ENCODE measurements around the gene CLSTN2.

The CLSTN2 gene

DNA sequence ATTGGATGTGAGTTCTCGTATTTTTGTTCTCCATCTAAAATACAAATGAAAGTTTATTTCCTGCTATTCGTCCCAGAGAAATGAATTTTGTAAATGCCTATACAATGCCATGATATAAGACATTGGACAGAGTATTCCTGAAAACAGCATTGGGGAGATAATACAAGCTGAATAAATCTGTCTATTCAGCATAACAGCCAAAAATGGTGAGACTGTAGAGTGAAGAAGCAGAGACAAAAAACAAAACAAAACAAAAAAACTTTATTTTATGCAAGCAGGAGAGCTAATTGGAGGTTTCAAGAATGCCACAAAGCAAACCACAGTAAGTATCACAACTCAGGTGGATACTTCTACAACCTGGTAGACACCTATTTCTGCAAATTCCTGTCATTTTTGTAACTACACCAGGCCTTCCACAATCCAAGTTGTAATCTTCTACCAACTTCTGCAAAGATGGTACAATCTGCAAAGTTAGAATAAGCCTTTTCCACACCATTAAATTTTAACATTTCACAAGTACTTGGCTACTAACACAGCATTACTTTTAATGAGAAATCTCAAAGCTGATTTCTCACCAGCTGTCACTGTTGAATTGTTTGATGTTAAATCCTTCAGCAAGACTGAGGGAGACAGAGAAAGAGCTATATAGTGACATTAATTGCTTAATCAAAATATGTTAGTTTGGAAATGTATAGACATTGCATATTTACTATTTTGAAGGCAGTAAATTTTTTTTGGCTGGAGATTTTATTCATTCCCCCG, 163.1 kb downstream of the CLSTN2 start:
- DNase-seq = no peak

- no peak for DNase-seq
These were observed 165.5 kb downstream of the CLSTN2 start for GRCh38 chr3:140100479-140100878.

DNA sequence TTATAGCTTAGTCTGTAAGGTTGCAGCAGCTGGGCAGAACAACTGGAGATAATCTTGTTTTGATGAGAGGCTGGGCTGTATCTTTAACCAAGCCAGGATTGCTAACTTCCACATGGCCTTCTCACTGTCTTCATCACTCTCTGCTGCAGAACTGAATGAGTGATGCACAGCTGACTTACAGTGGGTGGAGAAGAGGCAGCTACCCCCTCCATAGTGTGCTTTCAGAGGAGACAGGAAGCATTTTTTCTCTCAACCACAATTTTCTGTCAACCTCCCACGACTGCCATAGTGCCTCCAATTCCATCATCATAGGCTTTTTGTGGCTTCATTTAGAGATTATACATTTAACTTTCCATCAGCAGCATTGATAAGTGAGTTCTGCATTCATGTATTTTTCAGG, 168.2 kb downstream of the CLSTN2 start:
- no peak for DNase-seq

DNA sequence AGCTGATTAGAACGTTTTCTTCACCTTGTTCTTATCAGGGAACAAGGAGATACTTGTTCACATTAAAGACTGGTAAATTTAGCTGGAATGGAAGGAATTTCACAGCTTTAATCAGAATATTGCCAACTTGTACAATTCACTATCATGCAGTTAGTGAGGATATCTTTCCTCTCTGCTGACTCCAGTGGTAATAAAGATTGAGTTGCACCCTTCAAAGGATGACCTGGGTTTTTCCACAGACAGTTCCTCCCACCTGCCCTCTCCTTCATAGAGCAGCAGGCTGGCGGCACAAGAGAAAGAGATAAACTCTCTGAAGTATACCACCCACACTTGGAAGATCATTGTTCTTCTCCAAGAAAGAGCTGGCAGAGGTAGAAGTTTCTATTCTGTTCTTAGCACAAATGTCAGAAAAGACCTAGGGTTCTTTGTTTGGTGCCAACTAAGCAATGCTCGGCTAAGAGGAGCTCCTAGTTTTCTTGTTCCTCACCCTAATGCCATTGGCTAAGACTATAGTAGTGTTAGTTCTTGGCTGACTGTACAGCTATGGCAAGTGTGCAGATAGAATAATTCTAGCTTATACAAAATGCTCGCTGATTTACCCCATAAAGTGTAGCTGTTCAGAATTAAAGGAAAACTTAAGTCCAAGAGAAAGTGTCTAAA, 169.1 kb downstream of the CLSTN2 start:
- no peak for DNase-seq

- no peak for DNase-seq
These were observed 179.2 kb downstream of the CLSTN2 start for GRCh38 chr3:140113996-140114788.

GRCh38 chr3:140114789-140115080, 179.8 kb downstream of the CLSTN2 start:
- no peak for DNase-seq

DNA sequence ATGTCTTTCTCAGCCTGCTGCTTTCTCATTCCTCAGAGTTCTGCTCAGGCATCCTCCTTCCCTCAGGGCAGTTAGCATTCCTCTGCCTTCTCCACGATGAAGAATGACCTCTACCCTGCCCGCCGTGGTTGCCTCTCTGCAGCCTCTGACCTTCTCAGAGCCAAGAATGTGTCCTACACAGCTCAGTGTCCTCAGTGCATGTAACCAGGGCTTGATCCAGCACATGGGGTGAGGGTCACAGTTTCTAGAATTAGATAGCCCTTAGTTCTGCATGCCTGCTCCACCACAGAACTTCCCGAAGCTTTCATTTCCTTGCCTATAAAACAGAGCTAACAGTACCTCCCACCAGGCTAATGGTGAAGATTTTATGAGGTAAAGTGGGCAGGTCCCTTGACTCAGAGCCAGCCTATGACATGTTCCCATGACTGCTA, 182.1 kb downstream of the CLSTN2 start:
- no peak for DNase-seq

GRCh38 chr3:140122183-140122582, 187.2 kb downstream of the CLSTN2 start:
- DNase-seq = no peak

DNA sequence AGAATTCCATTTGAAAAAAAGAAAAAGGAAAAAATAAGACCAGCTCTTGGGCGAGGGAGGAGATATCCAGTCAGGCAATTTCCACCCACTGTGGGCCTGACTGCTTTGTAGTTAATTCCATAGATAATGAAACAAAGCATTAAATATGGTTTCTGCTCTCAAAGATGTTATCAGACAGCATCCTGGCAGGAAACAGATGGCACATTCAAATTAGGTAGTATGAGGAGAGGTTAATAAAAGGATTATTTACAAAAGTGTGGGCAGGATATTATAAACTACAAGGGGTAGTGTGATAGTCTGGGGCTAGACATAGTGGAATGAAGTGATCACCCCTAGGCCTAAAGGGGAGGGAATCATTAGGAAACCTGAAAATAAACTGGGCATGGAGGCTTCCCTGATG, 193.2 kb downstream of the CLSTN2 start:
- no peak for DNase-seq

- DNase-seq = peak; percentile 23
These were observed 193.6 kb downstream of the CLSTN2 start for GRCh38 chr3:140128631-140129030.

DNA sequence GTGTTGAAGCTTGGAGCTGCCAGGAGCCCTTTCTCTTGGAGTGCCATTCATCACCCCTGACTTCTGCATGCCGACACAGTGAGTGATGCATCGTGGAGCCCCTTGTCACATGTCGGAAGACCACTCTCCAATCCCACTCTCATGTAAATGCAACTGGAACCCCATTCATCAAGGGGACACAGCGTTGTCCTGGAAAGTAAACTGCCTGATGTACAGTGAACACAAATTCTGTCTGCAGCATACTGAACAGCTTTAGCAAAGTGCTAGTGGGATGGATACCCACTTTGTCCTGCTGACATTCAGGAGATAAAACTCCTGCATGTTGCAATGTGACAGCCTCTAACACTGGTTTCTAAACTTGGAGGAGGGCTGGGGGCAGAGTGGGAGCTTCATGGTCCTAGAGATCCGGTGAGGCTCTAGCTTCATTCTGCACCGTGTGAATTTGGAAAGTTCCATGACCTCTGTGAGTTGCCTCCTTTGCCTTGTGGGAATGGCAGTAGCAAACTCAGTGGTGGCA, 194.8 kb downstream of the CLSTN2 start:
- DNase-seq = no peak

- DNase-seq = no peak
These were observed 196.9 kb downstream of the CLSTN2 start for GRCh38 chr3:140131895-140132294.

- no peak for DNase-seq
These were observed 199.4 kb downstream of the CLSTN2 start for GRCh38 chr3:140134231-140134965.

GRCh38 chr3:140135461-140135860, 200.5 kb downstream of the CLSTN2 start:
- no peak for DNase-seq

DNA sequence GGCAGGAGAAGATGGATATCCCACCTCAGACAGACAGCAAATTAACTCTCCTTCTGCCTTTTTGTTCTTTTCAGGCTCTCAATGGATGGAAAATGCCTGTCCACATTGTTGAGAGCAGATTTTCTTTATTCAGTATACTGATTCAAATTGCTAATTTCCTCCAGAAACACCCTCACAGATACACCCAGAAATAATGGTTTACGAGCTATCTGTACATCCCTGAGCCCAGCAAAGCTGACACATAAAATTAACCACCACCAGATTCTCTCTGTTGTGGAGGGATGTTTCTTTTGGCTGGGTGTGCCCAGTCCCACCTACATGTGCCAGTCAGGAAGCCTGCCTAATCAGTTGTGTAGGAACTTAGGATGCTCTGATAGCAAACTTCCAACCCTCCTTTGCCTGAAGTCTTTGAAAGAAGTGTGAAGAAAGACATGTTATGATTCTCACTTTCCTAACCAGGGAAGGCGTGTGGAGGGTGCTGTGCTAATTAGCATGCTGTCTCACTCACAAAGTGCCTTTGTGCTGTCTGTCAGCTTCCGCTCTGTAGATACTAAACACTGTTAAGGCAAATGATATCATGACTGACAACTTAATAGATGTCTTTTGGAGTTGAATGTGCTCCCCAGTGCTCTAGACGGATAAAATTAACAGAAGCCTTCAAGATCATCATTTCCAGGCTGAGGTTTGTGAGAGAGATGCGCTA, 208.5 kb downstream of the CLSTN2 start:
- DNase-seq = no peak

GRCh38 chr3:140145528-140145927, 210.5 kb downstream of the CLSTN2 start:
- DNase-seq = no peak

DNA sequence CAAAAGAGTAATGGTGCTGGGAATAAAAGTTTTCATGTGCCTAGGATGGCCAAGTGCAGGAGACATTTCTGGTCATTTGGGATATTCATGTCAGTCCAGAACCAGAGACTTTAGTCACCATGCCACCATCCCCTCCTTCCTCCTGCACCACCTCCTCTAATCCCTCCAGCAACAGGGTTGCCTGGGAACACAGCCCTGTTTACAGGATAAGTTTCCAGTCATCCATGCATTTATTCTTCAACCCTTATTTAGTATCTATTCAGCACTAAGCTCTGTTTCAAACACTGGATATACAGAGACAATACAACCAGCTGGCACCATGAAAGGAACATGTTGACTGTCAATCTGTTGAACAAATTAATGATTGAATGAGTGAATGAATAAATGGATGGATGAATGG, 211.7 kb downstream of the CLSTN2 start:
- DNase-seq = no peak

DNA sequence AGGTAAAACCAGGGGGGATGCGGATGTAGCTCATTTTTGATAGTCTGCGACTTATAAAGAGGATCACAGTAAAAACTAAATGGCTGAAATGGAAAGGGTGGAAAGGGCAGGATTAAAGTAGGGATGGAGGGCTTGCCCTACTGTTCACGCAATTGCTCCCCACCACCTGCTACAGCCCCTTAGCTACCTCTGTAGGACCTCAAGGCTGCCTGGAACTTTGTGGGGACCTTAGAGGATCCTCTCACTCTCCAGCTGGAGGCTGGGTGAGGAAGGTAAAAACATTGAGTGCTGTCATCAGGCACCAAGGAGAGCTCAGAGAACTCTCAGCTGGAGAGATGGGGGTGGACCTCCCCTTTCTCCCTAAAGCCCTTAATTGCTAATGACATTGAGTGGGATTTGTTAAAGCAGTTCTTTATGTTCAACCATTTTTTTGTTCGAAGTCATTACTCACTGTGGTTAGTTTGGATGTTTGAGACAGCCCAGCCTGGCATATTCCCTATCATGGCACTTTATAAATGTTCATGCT, 213.0 kb downstream of the CLSTN2 start:
- DNase-seq = no peak

- no peak for DNase-seq
These were observed 213.9 kb downstream of the CLSTN2 start for GRCh38 chr3:140148824-140149390.

- DNase-seq = no peak
These were observed 216.3 kb downstream of the CLSTN2 start for GRCh38 chr3:140151321-140151720.

DNA sequence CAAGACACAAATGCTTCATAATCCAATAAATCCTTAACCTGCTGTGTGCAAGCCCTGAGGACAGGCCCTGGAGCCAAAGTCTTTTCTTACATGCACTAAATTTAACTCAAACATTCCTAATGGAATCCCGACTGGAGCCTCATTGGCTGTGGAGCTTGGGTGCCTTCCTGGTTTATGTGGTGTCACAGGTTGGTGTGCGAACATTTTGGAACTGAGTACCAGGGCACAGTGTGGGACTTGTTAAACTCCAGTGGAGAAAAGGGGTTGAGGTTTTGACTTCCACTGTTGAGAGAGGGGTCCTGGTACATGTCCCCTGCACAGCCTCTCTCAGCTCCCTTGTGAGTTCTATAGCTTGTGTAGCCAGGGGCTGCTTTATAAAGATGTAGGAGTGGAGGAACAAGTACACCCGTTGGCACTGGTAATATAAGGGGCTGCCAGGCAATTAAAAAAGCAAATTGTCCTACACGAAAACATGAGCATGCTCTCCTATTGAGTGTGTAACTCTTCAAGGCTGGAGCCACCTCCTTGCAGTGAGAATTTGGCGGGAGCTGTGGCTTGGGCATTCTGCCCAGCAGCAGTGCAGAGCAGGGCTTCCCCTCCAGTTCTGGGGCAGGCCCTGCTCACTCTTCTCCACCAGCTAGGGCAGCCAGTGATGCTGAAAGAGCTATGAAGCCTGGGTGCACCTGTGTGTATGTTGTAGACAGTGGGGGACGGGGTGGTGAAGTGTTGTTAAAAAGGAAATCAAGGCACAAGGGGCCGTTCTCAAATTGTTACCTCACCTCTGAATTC, 218.1 kb downstream of the CLSTN2 start:
- no peak for DNase-seq
